T-cell (primary cell): ENCODE results near the gene NARS2. TPM values are rescaled to one million over a fixed set of nuclear protein-coding genes. Genes with fewer than 3 reads are reported as not detected.
A peak's percentile ranks its signal among the peaks of the same experiment; 100 is the strongest.

Source experiments
- ATAC-seq, 4 experiments: fragments of 200-7000 bp in 3 of 4; fragments of 150-1000 bp in 1 of 4; cut with Tn5 transposase; replicated peaks in 1 of 4; 1 replicate in 3 of 4; 2 replicates in 1 of 4; pipeline ENCODE4 v1.10.0; 2021; ENCODE audit warnings: moderate library complexity in 3 of 4, mild to moderate bottlenecking in 2 of 4, moderate number of reproducible peaks in 1 of 4
- CTCF ChIA-PET, 2 donors: fragments of 300-600 bp; sonication (Branson Sonifier 250); formaldehyde crosslinking; loops; one replicate each; lab custom pipeline; 2022; ENCODE audit warnings: antibody characterized with exemption in 2 of 2; lab: Charles Lee
- POLR2A ChIA-PET, 2 donors: fragments of 300-600 bp; sonication (Branson Sonifier 250); formaldehyde crosslinking; loops; one replicate each; lab custom pipeline; 2022; ENCODE audit warnings: antibody characterized with exemption in 2 of 2; lab: Charles Lee
- DNase-seq, 35 experiments: peaks; one replicate each; pipeline versions ENCODE4 v3.0.0 to v3.0.0-alpha.2; 2013 to 2023
- H3K27ac ChIP-seq: one replicate; pipeline ENCODE4 v1.5.1; 2013; ENCODE audit warnings: low read length
- H3K27me3 ChIP-seq, 2 experiments: replicated peaks in 1 of 2; 1 replicate in 1 of 2; 2 replicates in 1 of 2; pipeline versions ENCODE4 v1.6.1 to v1.7.0; 2013; ENCODE audit warnings: low read length in 1 of 2, mixed read lengths in 1 of 2; ENCODE audit not compliant: control insufficient read depth in 2 of 2, insufficient read depth in 2 of 2; ENCODE audit errors: extremely low read depth in 1 of 2
- H3K36me3 ChIP-seq, 2 donors: 1 replicate in 1 of 2; 2 replicates in 1 of 2; pipeline versions ENCODE4 v1.6.1 to v1.7.0; 2013; ENCODE audit warnings: low read length in 1 of 2; ENCODE audit not compliant: control insufficient read depth in 2 of 2, insufficient read depth in 1 of 2; ENCODE audit errors: extremely low read depth in 1 of 2
- H3K4me1 ChIP-seq, 2 experiments: 1 replicate in 1 of 2; 2 replicates in 1 of 2; pipeline versions ENCODE4 v1.6.1 to v1.7.0; 2013; ENCODE audit warnings: low read length in 2 of 2, mixed read lengths in 1 of 2; ENCODE audit not compliant: insufficient read depth in 2 of 2, control insufficient read depth in 1 of 2; ENCODE audit errors: extremely low read depth in 1 of 2
- H3K4me3 ChIP-seq, 2 donors: 1 replicate in 1 of 2; 2 replicates in 1 of 2; pipeline versions ENCODE4 v1.5.1 to v1.7.0; 2013; ENCODE audit warnings: mild to moderate bottlenecking in 2 of 2, low read length in 1 of 2, moderate library complexity in 1 of 2; ENCODE audit not compliant: control insufficient read depth in 1 of 2; ENCODE audit errors: extremely low read depth in 1 of 2
- H3K9me3 ChIP-seq: 2 replicates; pipeline ENCODE4 v1.7.0; 2013
- H3K27ac Mint-ChIP-seq, 2 donors: one replicate each; pipeline ENCODE4 v1.8.0; 2020 to 2021; ENCODE audit warnings: mild to moderate bottlenecking in 2 of 2, mixed read lengths in 2 of 2
- H3K27me3 Mint-ChIP-seq, 2 donors: one replicate each; pipeline ENCODE4 v1.8.0; 2021 to 2022; ENCODE audit warnings: mixed read lengths in 2 of 2
- H3K36me3 Mint-ChIP-seq: one replicate; pipeline ENCODE4 v1.8.0; 2021; ENCODE audit warnings: mixed read lengths
- H3K4me1 Mint-ChIP-seq, 3 donors: one replicate each; pipeline ENCODE4 v1.8.0; 2020 to 2022; ENCODE audit warnings: mixed read lengths in 3 of 3, mild to moderate bottlenecking in 1 of 3
- H3K4me3 Mint-ChIP-seq, 3 donors: one replicate each; pipeline ENCODE4 v1.8.0; 2020 to 2022; ENCODE audit warnings: mild to moderate bottlenecking in 3 of 3, mixed read lengths in 3 of 3, moderate library complexity in 3 of 3
- H3K9me3 Mint-ChIP-seq, 3 donors: one replicate each; pipeline ENCODE4 v1.8.0; 2020 to 2022; ENCODE audit warnings: mixed read lengths in 3 of 3
- WGBS: methylation state at CpG from one replicate; pipeline ENCODE4 v1.1.5; 2013; ENCODE audit warnings: missing lambda C conversion rate; ENCODE audit not compliant: insufficient coverage; 5-methylcytosine and 5-hydroxymethylcytosine counted together
- total RNA-seq, 35 experiments: library from RNA in 6 of 35; stranded (reverse) in 6 of 35; fragments of 120-200 nt in 1 of 35; gene quantifications; one replicate each; pipeline versions ENCODE4 v1.2.1 to v1.2.4 and lab custom pipeline; 2013 to 2026

NARS2 gene
- total RNA-seq, 5 donors from 2014 or later (not counting 1 experiment from before 2014, with no cell fraction given): 12.1 to 17.6 (median 13.3) TPM

- Histone ChIP-seq H3K27ac (no peak overlapping the region), H3K4me1 (peaks cover 0 to 9% of the 10 kb centered on the region in 2 experiments), H3K9me3 (no peaks in the 10 kb centered on the region), H3K4me3 (no peak overlapping the region), H3K36me3 (peaks cover 0 to 29% of the 10 kb centered on the region in 2 donors), H3K27me3 (no peaks in the 10 kb centered on the region)
- H3K36me3 Mint-ChIP-seq: peaks cover 32% of the 10 kb centered on the region
- CTCF ChIA-PET: no interaction called here
- no peaks in the 10 kb centered on the region for H3K9me3 Mint-ChIP-seq
- no peak for DNase-seq
- H3K4me3 Mint-ChIP-seq: no peak overlapping the region
- no peak for ATAC-seq
- POLR2A ChIA-PET: no interaction called here
- WGBS: no CpG with 5 or more reads among the region's 3 CpGs
- peak overlapping the region in 1 of 2 donors; percentile 46 for H3K27ac Mint-ChIP-seq
- peaks cover 32 to 39% (median 36%) of the 10 kb centered on the region in 3 donors for H3K4me1 Mint-ChIP-seq
- H3K27me3 Mint-ChIP-seq: no peaks in the 10 kb centered on the region
Observed at GRCh38 chr11:78562398-78562797, 12.3 kb downstream of the NARS2 start.

DNA sequence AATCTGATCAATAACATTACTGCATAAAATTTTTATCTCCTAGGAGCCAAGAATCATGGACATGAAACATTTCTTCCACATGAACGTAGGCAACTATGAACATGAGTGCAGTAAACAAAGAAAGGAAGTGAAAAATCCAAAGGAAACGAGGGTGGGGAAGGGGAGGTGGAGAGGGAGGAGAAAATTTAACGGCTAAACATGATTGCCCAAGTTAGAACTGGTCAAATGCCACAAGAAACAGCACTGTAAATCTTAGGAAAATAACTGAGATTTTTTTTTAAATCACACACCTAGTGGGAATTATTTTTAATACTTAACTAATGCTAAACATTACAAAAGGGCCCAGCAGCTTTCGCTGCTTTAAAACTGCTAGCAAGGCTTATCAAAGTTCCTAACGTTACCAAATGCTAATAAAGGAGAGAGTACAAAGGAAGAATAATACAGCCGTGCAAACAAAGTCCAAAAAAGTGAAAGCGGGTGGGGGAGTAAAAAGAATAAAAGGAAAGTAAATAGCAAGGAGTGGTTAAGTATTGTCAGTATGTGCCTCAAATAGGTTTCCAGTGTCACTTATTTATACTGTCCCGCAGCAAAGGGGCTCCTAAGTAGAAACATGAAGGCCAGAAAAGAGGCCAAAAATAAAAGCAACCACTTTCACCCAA lies 13.7 kb downstream of the NARS2 start:
- WGBS: no CpG with 5 or more reads among the region's 8 CpGs
- Mint-ChIP-seq H3K4me3 (peak overlapping the region in 2 of 3 donors; percentile 17 to 35), H3K4me1 (peaks cover 36 to 45% (median 44%) of the 10 kb centered on the region in 3 donors), H3K27me3 (no peaks in the 10 kb centered on the region), H3K27ac (peak overlapping the region; percentile 39 to 67), H3K9me3 (no peaks in the 10 kb centered on the region), H3K36me3 (peaks cover 40% of the 10 kb centered on the region)
- H3K9me3 ChIP-seq: no peaks in the 10 kb centered on the region
- ChIA-PET POLR2A (no interaction called here), CTCF (no interaction called here)
- H3K27me3 ChIP-seq: no peaks in the 10 kb centered on the region
- peaks cover 0 to 9% of the 10 kb centered on the region in 2 experiments for H3K4me1 ChIP-seq
- DNase-seq (no peak), ATAC-seq (no peak)
- H3K36me3 ChIP-seq: peaks cover 0 to 22% of the 10 kb centered on the region in 2 donors
- H3K4me3 ChIP-seq: no peak overlapping the region
- H3K27ac ChIP-seq: no peak overlapping the region

GRCh38 chr11:78560153-78560552 lies 14.5 kb downstream of the NARS2 start:
- no peak overlapping the region for H3K27ac ChIP-seq
- Mint-ChIP-seq H3K4me3 (no peak overlapping the region), H3K27ac (no peak overlapping the region), H3K4me1 (peaks cover 36 to 50% (median 48%) of the 10 kb centered on the region in 3 donors), H3K36me3 (peaks cover 41% of the 10 kb centered on the region), H3K27me3 (no peaks in the 10 kb centered on the region), H3K9me3 (no peaks in the 10 kb centered on the region)
- no peak for DNase-seq
- no peaks in the 10 kb centered on the region for H3K9me3 ChIP-seq
- no peak overlapping the region for H3K4me3 ChIP-seq
- ChIA-PET POLR2A (interaction anchor here in 1 of 2 donors (0.6 kb wide), 1 partner anchor 11 kb away, joined by 3 read pairs; no protein-coding TSS in a partner anchor), CTCF (no interaction called here)
- ATAC-seq: no peak
- WGBS: no CpG with 5 or more reads among the region's 3 CpGs
- H3K4me1 ChIP-seq: peaks cover 0 to 9% of the 10 kb centered on the region in 2 experiments
- H3K36me3 ChIP-seq: peaks cover 0 to 14% of the 10 kb centered on the region in 2 donors
- no peaks in the 10 kb centered on the region for H3K27me3 ChIP-seq

DNA sequence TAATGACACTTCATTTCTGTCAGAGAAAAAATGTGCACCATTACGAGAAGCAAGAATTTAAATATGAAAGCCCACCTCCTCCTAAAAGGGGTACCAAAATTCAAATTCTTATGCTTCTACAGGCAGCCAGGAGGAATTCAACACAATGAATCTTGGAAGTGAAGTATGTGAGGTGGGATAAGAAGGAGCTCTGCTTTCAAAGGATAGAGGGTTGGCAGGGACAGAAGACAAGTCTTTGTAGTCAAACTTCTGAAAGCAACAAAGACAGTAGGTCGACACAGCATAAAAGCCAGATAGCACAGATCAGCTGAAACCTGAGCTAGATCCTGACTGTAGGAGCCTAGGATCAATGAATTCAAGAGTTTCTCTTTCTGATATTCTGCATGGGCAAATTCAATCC lies 17.4 kb downstream of the NARS2 start:
- H3K9me3 ChIP-seq: no peaks in the 10 kb centered on the region
- 86% methylated on average over 1 of the region's 2 CpGs for WGBS
- DNase-seq (no peak), ATAC-seq (no peak)
- no peak overlapping the region for H3K27ac ChIP-seq
- Mint-ChIP-seq H3K27ac (no peak overlapping the region), H3K4me1 (peaks cover 30 to 42% (median 37%) of the 10 kb centered on the region in 3 donors), H3K27me3 (no peaks in the 10 kb centered on the region), H3K36me3 (peaks cover 62% of the 10 kb centered on the region), H3K9me3 (no peaks in the 10 kb centered on the region), H3K4me3 (no peak overlapping the region)
- ChIA-PET CTCF (interaction anchor here in 1 of 2 donors (1.1 kb wide), 1 partner anchor 9 kb away, joined by 4 read pairs; no protein-coding TSS in a partner anchor), POLR2A (interaction anchor here in 1 of 2 donors (0.9 kb wide), 1 partner anchor 563 kb away, joined by 16 read pairs; the partner anchor contains the start of gene INTS4)
- H3K4me1 ChIP-seq: peaks cover 0 to 9% of the 10 kb centered on the region in 2 experiments
- H3K4me3 ChIP-seq: no peak overlapping the region
- H3K36me3 ChIP-seq: peaks cover 0 to 10% of the 10 kb centered on the region in 2 donors
- no peaks in the 10 kb centered on the region for H3K27me3 ChIP-seq

GRCh38 chr11:78555592-78555991 lies 19.1 kb downstream of the NARS2 start:
- Mint-ChIP-seq H3K4me1 (peaks cover 17 to 26% (median 25%) of the 10 kb centered on the region in 3 donors), H3K36me3 (peaks cover 66% of the 10 kb centered on the region), H3K4me3 (no peak overlapping the region), H3K27ac (no peak overlapping the region), H3K9me3 (no peaks in the 10 kb centered on the region), H3K27me3 (no peaks in the 10 kb centered on the region)
- no peaks in the 10 kb centered on the region for H3K27me3 ChIP-seq
- DNase-seq: no peak
- H3K9me3 ChIP-seq: no peaks in the 10 kb centered on the region
- H3K36me3 ChIP-seq: peaks cover 0 to 10% of the 10 kb centered on the region in 2 donors
- no peak for ATAC-seq
- no peak overlapping the region for H3K27ac ChIP-seq
- POLR2A ChIA-PET: no interaction called here
- CTCF ChIA-PET: interaction anchor here in 1 of 2 donors (1.4 kb wide), 1 partner anchor 9 kb away, joined by 4 read pairs; no protein-coding TSS in a partner anchor
- no CpG with 5 or more reads among the region's 3 CpGs for WGBS
- H3K4me1 ChIP-seq: peaks cover 0 to 4% of the 10 kb centered on the region in 2 experiments
- no peak overlapping the region for H3K4me3 ChIP-seq

DNA sequence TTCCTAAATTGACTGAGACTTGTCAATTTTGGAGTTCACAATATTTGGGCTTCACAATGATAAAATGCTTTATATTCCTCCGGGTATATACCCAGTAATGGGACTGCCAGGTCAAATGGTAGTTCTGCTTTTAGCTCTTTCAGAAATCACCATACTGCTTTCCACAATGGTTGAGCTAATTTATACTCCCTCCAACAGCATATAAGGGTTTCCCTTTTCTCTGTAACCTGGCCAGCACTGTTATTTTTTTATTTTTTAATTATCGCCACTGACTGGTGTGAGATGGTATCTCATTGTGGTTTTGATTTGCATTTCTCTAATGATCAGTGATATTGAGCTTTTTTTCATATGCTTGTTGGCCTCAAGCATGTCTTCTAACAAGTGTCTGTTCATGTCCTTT lies 21.8 kb downstream of the NARS2 start:
- Mint-ChIP-seq H3K9me3 (no peaks in the 10 kb centered on the region), H3K27me3 (no peaks in the 10 kb centered on the region), H3K27ac (no peak overlapping the region), H3K4me3 (no peak overlapping the region), H3K36me3 (peaks cover 52% of the 10 kb centered on the region), H3K4me1 (peaks cover 4 to 15% (median 14%) of the 10 kb centered on the region in 3 donors)
- 88% methylated on average over 2 of the region's 2 CpGs for WGBS
- H3K4me3 ChIP-seq: no peak overlapping the region
- H3K36me3 ChIP-seq: peaks cover 0 to under 1% of the 10 kb centered on the region in 2 donors
- no peaks in the 10 kb centered on the region for H3K4me1 ChIP-seq
- ChIA-PET POLR2A (no interaction called here), CTCF (interaction anchor here (0.7 to 1.4 kb wide), 4 partner anchors 12 to 912 kb away, joined by 3 to 6 read pairs (median 4); no protein-coding TSS in a partner anchor)
- no peaks in the 10 kb centered on the region for H3K27me3 ChIP-seq
- no peak for ATAC-seq
- no peaks in the 10 kb centered on the region for H3K9me3 ChIP-seq
- DNase-seq: no peak
- no peak overlapping the region for H3K27ac ChIP-seq
